Activated naive CD4-positive, alpha-beta T cell treated with anti-CD3 and anti-CD28 coated beads, Interleukin-2, amount 50 U/mL, for 72 hours (primary cell): ENCODE data around the gene GZMH. TPM values are rescaled to one million over a fixed set of nuclear protein-coding genes. Genes with fewer than 3 reads are reported as not detected.
A peak's percentile ranks its signal among the peaks of the same experiment; 100 is the strongest.
"Not testable (repeated sequence)": the region's sequence is repeated elsewhere in the genome, so short reads cannot be mapped to it uniquely, and the experiment has no call there.

ENCODE experiments used
- ATAC-seq, 2 donors: fragments of 150-1000 bp; cut with Tn5 transposase; 2 replicates each; pipeline ENCODE4 v1.10.0; 2021; ENCODE audit warnings: mild to moderate bottlenecking in 2 of 2, moderate library complexity in 2 of 2
- DNase-seq, 2 donors: peaks; one replicate each; pipeline ENCODE4 v3.0.0; 2021 to 2022; ENCODE audit warnings: low spot score in 2 of 2
- H3K27ac Mint-ChIP-seq, 2 donors: one replicate each; pipeline ENCODE4 v1.8.0; 2022; ENCODE audit warnings: mild to moderate bottlenecking in 2 of 2, mixed read lengths in 2 of 2
- H3K36me3 Mint-ChIP-seq, 2 donors: one replicate each; pipeline ENCODE4 v1.8.0; 2022; ENCODE audit warnings: mixed read lengths in 2 of 2
- H3K9me3 Mint-ChIP-seq, 2 donors: one replicate each; pipeline ENCODE4 v1.8.0; 2022; ENCODE audit warnings: mixed read lengths in 2 of 2
- total RNA-seq, 2 donors: library from RNA; stranded (reverse); gene quantifications; one replicate each; pipeline ENCODE4 v1.2.3, GENCODE V29; 2022

GZMH gene, protein sequence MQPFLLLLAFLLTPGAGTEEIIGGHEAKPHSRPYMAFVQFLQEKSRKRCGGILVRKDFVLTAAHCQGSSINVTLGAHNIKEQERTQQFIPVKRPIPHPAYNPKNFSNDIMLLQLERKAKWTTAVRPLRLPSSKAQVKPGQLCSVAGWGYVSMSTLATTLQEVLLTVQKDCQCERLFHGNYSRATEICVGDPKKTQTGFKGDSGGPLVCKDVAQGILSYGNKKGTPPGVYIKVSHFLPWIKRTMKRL
- 10 to 100 TPM; 17.0 to 47.6 TPM for total RNA-seq

DNA sequence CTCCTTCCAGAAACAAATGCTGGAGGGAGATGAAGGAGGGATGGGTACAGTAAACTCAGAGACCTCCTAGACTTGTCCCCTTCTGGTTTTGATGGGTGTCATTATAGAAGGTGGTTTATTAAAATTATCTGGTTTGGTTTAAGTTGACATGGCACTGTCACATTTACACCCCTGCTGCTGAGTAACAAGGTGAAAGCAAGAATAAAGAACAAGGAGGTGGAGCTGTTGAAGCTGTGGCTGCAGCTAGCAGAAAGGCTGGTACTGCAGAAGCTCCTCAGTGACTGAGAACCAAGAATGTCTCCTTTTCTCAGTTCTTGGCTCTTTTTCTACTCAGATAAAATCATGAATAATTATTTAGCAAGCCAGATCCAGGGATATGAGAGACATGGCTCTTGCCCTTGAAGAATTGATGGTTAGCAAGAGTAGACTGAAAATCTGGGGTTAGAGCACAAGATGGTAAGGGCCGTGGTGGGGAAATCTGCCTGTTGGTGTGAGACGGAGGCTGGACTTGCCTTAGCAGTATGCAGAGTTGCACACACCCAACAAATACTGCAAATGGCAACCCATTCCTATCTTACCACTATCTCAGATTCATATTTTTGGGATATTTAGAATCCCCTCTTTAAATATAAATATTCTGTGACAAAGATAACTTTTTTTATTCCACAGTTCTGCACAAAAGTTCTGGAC lies at the start of gene GZMH:
Gene GZMH (minus strand): TSS at position 31 of the 690 bp plus-strand sequence. CDS start 72 bp downstream, outside the sequence.
- H3K9me3 Mint-ChIP-seq = no peaks in the 10 kb centered on the region
- peak; percentile 61 to 75 for ATAC-seq

DNA sequence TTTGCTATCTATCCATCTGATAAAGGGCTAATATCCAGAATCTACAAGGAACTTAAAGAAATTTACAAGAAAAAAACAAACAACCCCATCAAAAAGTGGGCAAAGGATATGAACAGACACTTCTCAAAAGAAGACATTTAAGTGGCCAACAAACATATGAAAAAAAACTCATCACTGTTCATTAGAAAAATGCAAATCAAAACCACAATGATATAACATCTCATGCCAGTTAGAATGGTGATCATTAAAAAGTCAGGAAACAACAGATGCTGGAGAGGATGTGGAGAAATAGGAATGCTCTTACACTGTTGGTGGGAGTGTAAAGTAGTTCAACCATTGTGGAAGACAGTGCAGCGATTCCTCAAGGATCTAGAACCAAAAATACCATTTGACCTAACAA lies 38.9 kb upstream of the GZMH start:
- not testable (repeated sequence) for H3K27ac Mint-ChIP-seq, DNase-seq, ATAC-seq, H3K9me3 Mint-ChIP-seq
- H3K36me3 Mint-ChIP-seq = peaks cover 21 to 24% of the 10 kb centered on the region in 2 donors

More for the DNA sequence above, at the start of gene GZMH:
- peak within 1 kb of the TSS; percentile 44 to 67 for H3K27ac Mint-ChIP-seq
- peaks cover 0 to 6% of the 10 kb centered on the region in 2 donors for H3K36me3 Mint-ChIP-seq
- DNase-seq = no peak

DNA sequence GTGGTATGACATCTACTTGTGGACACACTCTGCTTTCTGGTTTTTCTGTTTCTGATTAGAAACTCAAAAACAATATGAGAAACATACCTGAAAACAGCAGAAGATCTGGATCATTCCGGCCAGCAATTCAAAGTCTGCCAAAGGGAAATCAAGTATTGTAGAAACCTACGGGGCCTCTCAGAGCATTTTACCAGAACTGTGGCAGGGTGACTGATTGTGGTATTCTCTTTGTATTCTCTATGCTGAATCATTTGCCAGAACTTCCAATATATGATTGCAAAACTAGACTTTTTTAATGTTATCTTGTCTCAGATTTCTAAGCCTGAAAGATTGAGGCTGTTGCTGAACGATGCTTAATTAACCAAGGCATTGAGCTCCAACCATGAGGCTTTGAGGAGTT lies 30.4 kb upstream of the GZMH start:
- H3K9me3 Mint-ChIP-seq = no peaks in the 10 kb centered on the region
- H3K27ac Mint-ChIP-seq = no peak overlapping the region
- ATAC-seq (peak; percentile 57 to 67), DNase-seq (no peak)
- peaks cover 0 to 15% of the 10 kb centered on the region in 2 donors for H3K36me3 Mint-ChIP-seq

DNA sequence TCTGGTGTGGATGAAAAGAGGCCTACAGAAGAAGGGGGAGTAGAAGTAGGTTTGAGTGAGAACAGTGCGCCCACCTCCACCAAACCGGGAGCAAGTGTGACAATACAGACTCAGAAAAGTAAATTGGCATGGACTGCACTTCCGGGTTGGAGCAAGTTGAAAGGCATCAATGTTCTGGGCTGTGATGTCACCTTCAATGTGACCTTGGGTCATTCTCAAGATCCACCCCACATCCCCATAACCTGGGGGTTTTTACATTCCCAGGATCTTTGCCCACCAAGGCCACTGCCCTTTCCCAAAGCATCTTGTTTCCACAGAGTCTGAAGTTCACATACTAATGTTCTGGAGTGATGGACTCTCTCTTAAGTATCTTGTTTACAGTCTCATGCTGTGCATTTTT lies 29.8 kb upstream of the GZMH start:
- Mint-ChIP-seq H3K27ac (no peak overlapping the region), H3K9me3 (no peaks in the 10 kb centered on the region), H3K36me3 (peaks cover 3 to 17% of the 10 kb centered on the region in 2 donors)
- no peak for ATAC-seq
- DNase-seq = no peak

DNA sequence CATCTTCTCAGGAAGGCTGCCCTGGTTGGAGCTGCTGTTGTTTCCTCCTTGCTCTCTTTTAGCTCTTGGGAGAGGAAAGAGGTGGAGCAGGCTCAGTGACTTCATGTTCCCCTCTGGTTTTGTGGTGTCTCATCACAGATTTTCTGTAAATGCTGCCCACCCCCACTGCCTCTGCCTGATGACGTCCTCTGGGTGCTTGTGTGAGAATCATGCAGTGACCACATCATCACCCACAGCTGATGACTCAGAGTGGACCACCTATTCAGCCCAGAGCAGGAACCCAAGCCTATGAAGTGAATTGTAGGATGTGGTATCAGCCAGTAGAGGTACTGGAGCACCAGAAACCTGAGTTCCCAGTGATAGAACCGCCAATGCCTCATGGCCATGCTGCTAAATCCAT lies 24.7 kb upstream of the GZMH start, which contains the start of gene GZMB:
Gene GZMB (minus strand): TSS at position 33 of the 400 bp plus-strand sequence. CDS start 30 bp downstream, at position 3.
- ATAC-seq = peak; percentile 88 to 90
- peaks cover 0 to 6% of the 10 kb centered on the region in 2 donors for H3K9me3 Mint-ChIP-seq
- peaks cover 28 to 56% of the 10 kb centered on the region in 2 donors for H3K36me3 Mint-ChIP-seq
- H3K27ac Mint-ChIP-seq = peak within 1 kb of the TSS; percentile 88 to 98
- peak; percentile 67 to 78 for DNase-seq

DNA sequence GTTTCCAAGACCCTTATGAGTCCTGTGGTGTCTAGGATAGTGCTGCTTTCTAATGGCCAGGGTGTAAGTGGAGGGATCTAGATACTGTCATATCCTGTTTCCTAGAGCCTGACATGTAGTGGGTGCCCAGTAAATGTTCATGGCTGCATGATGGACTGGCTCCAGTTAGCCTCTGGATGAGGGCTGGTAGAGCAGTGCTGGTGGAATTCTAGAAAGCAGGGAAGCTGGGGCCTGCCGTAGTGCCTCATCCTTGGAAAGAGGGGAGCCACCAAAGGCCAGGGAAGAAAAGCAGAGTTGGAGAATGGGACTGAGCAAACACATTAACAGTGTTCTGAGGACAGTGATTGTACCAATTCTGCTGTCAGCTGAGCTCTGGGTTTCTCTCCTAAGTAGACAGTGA lies 23.9 kb upstream of the GZMH start:
- Mint-ChIP-seq H3K9me3 (peaks cover 0 to 6% of the 10 kb centered on the region in 2 donors), H3K36me3 (peaks cover 28 to 56% of the 10 kb centered on the region in 2 donors), H3K27ac (peak overlapping the region; percentile 88 to 98)
- no peak for ATAC-seq
- no peak for DNase-seq

DNA sequence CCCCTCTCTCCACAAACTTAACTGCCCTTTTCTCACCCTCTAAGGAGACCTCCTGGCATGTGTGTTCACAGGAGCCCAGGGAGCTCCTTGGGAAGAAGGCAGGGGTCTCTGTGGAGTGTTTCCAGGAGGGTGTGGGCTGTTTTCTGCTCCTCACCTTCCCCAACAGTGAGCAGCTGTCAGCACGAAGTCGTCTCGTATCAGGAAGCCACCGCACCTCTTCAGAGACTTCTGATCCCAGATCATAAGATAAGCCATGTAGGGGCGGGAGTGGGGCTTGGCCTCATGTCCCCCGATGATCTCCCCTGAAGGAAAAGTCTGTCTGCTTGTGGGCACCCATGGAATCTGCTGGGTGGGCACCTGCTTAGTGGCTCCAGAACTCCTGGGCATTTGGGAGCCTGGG lies 23.3 kb upstream of the GZMH start:
- no peak for ATAC-seq
- Mint-ChIP-seq H3K9me3 (peaks cover 0 to 6% of the 10 kb centered on the region in 2 donors), H3K36me3 (peaks cover 28 to 50% of the 10 kb centered on the region in 2 donors), H3K27ac (peak overlapping the region; percentile 88 to 98)
- no peak for DNase-seq

DNA sequence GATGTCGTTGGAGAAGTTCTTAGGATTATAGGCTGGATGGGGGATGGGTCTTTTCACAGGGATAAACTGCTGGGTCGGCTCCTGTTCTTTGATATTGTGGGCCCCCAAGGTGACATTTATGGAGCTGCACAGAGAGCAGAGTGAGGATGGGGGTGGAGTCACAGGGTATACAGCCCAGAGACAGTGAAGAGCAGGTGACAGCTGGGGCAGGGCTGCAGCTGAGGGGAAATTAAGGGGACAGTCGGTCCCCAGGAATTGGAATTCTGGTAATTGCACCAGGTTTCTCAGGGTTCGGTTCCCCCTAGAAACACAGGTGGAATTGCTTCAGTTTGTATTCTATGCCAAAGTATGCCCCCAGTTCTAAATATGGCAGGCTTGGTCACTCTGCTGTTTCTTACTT lies 22.9 kb upstream of the GZMH start:
- H3K27ac Mint-ChIP-seq = peak overlapping the region; percentile 88 to 98
- DNase-seq (no peak), ATAC-seq (no peak)
- peaks cover 28 to 47% of the 10 kb centered on the region in 2 donors for H3K36me3 Mint-ChIP-seq
- peaks cover 0 to 6% of the 10 kb centered on the region in 2 donors for H3K9me3 Mint-ChIP-seq

DNA sequence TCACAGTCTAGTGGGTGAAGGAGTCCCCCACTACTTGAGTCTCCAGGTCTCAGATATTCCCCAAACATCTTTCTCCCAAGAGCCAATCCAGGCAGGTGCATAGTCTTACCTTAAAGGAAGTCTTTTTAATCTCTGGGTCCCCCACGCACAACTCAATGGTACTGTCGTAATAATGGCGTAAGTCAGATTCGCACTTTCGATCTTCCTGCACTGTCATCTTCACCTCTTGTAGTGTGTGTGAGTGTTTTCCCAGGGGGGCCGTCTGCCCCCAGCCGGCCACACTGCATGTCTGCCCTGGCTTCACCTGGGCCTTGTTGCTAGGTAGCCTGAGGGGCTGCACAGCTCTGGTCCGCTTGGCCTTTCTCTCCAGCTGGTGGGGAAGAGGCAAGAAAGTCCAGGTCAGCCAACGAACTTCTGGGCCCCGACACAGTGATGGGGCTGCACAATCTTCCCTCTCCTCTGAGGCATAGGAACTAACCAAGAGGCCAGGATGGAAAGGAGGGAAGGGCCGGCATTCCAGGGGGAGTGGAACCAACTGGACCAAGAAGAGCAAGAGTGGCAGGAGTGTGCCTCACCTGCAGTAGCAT lies 22.4 kb upstream of the GZMH start:
- Mint-ChIP-seq H3K36me3 (peaks cover 28 to 47% of the 10 kb centered on the region in 2 donors), H3K9me3 (peaks cover 0 to 6% of the 10 kb centered on the region in 2 donors), H3K27ac (peak overlapping the region; percentile 88 to 91)
- DNase-seq (no peak), ATAC-seq (no peak)

DNA sequence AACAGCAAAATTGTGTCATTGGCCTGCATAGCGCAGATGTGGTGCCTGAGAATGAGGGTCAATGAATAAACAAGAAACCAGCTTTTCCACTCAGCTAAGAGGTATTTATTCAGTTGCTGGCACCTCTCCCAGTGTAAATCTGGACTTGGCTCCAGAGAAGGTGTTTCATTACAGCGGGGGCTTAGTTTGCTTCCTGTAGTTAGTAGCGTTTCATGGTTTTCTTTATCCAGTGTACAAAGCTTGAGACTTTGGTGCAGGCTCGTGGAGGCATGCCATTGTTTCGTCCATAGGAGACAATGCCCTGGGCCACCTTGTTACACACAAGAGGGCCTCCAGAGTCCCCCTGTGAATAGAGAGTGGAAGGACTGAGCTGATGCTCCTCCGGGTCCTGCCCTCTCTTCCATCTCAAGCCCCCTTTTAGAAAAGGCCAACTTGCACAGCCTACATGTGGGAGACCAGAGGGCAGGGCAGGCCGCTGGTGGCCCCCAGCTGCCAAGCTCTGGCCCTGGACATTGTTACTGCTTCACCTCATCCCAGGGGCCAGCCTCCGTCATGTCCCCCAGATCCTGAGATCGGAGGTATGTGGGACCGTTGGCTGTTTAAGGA lies 21.5 kb upstream of the GZMH start:
- Mint-ChIP-seq H3K9me3 (peaks cover 0 to 6% of the 10 kb centered on the region in 2 donors), H3K36me3 (peaks cover 28 to 41% of the 10 kb centered on the region in 2 donors), H3K27ac (peak overlapping the region in 1 of 2 donors; percentile 88)
- ATAC-seq (peak in 1 of 2 donors; percentile 10), DNase-seq (no peak)

DNA sequence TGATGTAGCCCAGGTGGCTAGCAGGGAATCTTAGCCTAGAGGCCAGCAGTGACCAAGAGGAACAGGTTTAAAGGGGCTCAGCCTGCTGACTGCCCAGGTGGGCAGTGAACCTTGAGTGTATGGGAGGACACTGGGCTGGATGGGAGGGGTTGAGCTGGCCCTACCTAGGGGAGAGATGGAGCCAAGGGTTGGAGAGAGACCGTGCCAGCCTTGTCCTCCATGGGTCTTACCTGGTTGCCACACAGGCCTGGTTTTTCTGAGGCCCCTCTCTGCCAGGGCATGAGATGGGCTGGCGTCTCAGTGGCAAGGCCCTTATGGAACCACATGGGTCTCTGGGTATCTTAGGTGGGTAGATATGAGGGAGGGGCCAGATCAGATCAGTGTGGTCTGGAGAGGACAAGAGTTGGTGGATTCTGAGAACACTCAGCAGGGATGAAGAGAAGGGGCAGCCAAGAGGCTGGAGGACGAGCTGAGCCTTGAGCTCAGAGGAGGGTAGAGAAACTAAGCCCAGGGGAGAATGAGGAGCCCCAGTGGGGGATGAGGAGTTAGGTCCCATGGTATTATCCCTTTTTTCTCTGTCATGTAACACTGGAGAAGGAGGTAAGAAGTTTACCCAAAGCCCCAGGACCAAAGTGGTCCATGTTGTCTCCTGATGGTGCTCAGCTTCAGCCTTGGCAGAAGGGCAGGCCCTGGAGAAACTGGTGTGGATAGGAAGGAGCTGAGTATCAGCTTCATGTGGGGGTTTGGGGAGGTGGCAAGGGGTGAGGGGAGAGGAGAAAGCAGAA lies 20.8 kb upstream of the GZMH start:
- Mint-ChIP-seq H3K27ac (peak overlapping the region; percentile 65 to 85), H3K36me3 (peaks cover 28 to 41% of the 10 kb centered on the region in 2 donors), H3K9me3 (peaks cover 0 to 6% of the 10 kb centered on the region in 2 donors)
- DNase-seq (no peak), ATAC-seq (peak; percentile 10 to 15)

DNA sequence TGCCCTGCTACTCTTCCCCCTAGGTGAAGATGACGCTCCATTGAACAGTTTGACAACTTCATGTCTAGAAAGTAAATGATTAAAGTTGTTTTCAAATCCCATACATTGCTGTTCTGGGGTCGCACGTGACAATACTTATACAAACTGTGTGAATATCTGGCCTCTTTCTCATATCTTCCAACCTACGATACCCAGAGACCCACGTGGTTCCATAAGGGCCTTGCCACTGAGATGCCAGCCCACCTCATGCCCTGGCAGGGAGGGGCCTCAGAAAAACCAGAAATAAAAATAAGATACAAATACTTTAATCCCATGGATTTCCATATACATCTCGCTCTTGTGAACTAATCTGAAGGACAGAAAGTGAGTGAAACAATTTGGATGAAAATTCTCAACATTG lies 20.0 kb upstream of the GZMH start:
- DNase-seq = no peak
- H3K9me3 Mint-ChIP-seq = peaks cover 0 to 6% of the 10 kb centered on the region in 2 donors
- peaks cover 27 to 41% of the 10 kb centered on the region in 2 donors for H3K36me3 Mint-ChIP-seq
- no peak for ATAC-seq
- H3K27ac Mint-ChIP-seq = peak overlapping the region in 1 of 2 donors; percentile 65

DNA sequence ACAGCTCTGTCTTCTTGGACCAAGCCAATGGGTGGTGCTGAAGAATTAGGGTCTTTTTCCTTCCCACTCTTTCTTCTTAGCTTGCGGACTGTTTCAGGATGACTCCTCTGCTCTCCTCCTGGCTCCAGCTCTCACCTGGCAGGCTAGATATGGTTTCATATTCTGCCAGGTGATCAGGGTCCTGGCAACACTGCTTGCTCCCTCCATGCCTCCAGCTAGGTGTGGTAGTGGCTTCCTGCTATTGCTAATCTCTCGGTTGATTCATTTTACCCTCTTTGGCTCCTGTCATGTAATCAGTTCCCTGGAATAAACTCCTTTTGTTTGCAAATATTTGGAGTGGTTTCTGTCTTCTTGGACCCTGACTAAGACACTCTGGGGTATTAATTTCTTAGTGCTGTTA lies 4.3 kb upstream of the GZMH start:
- no peak overlapping the region for H3K27ac Mint-ChIP-seq
- peaks cover 0 to 6% of the 10 kb centered on the region in 2 donors for H3K36me3 Mint-ChIP-seq
- ATAC-seq = peak in 1 of 2 donors; percentile 7
- no peak for DNase-seq
- peaks cover 0 to 2% of the 10 kb centered on the region in 2 donors for H3K9me3 Mint-ChIP-seq

DNA sequence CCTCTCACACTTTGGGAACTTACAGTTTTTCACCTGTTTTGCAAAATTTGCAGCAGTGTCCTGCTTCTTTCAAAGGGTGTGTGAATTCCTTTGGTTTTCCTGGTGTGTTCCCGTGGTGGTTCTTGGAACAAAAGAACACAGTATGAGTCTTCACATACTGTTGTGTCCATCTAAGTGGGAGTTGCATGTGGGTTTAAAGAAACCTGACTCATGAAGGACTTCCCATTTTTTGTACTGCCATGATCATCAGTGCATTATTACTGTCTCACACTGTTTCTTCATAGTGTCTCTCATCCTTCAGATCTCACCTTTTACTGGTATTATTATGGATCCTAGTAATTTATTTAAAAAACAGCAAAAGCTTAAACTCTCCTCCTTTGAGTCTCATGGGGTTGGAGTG lies 3.8 kb upstream of the GZMH start:
- Mint-ChIP-seq H3K9me3 (no peaks in the 10 kb centered on the region), H3K27ac (no peak overlapping the region)
- ATAC-seq = peak; percentile 7 to 16

DNA sequence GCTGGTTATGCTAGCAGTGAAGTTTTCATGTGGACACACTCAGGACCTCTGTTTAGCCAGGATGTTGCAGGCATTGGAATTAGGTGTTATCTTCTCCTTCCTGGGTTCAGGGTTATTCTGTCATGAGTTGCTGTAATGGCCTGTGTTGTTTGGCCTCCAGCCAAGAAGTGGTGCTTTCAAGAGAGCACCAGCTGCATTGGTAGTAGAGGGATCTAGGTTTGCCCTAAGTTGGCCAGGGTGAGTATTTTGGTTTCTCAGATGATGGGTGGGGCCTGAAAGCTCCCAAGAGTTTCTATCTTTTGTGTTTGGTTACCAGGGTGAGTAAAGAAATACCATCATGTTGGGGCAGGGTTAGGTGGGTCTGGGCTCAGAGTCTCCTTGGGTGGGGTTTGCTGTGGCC lies 2.7 kb upstream of the GZMH start:
- peak overlapping the region in 1 of 2 donors; percentile 78 for H3K27ac Mint-ChIP-seq
- DNase-seq (no peak), ATAC-seq (no peak)
- H3K9me3 Mint-ChIP-seq = no peaks in the 10 kb centered on the region
- H3K36me3 Mint-ChIP-seq = peaks cover 0 to 4% of the 10 kb centered on the region in 2 donors

More for the DNA sequence above, 3.8 kb upstream of the GZMH start:
- H3K36me3 Mint-ChIP-seq = peaks cover 0 to under 1% of the 10 kb centered on the region in 2 donors
- DNase-seq = no peak
